Measurements from ENCODE around the gene HHATL.

HHATL gene

GRCh38 chr3:42702066-42702951, at the start of gene HHATL:
Gene HHATL (minus strand): TSS chr3:42702798. CDS start chr3:42700826, 1,972 bp downstream.
- FAIRE-seq, result no peak

DNA sequence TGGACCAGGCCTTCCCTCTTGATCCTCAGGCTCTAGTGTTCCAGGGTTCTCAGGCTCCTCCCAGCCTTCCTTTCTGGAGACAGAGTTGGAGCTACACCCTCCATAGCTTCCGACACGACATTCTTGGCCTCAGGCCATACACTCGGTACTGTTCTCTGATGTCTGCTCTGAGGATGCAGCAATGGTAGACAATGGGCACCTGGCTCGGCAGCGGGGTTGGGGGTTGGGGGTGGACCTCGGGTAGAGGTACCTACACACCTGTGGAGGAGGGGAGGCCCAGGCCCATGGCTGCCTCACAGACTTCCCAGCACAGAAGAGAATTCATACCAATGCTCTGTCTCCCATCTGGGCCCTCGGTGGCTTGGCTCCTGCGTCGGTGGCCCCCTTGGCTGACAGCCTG, 49.0 kb upstream of the HHATL start:
- no peak for FAIRE-seq

DNA sequence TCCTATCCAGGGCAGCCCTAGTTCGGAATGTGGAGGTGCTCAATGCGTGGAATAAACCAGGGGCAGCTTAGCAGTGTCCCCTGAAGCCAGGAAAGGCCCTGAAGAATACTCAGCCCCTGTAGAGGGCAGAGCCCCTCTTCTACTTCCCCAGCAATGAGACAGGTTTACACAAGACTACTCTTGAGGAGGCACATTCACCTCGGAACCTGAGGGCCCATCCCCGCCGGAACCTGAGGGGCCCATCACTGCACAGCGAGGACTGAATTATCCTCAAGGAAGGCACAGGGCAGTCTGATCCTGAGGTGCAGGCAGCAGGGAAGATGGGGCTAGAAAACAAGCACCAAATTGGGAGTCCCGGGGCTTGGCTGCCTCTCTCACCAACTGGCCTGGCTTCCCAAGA, 48.2 kb upstream of the HHATL start:
- no peak for FAIRE-seq

GRCh38 chr3:42749753-42750231, 47.2 kb upstream of the HHATL start:
- no peak for FAIRE-seq

- no peak for FAIRE-seq
Observed at GRCh38 chr3:42749025-42749752, 46.6 kb upstream of the HHATL start.

- no peak for FAIRE-seq
Observed at GRCh38 chr3:42747581-42747980, 45.0 kb upstream of the HHATL start.

DNA sequence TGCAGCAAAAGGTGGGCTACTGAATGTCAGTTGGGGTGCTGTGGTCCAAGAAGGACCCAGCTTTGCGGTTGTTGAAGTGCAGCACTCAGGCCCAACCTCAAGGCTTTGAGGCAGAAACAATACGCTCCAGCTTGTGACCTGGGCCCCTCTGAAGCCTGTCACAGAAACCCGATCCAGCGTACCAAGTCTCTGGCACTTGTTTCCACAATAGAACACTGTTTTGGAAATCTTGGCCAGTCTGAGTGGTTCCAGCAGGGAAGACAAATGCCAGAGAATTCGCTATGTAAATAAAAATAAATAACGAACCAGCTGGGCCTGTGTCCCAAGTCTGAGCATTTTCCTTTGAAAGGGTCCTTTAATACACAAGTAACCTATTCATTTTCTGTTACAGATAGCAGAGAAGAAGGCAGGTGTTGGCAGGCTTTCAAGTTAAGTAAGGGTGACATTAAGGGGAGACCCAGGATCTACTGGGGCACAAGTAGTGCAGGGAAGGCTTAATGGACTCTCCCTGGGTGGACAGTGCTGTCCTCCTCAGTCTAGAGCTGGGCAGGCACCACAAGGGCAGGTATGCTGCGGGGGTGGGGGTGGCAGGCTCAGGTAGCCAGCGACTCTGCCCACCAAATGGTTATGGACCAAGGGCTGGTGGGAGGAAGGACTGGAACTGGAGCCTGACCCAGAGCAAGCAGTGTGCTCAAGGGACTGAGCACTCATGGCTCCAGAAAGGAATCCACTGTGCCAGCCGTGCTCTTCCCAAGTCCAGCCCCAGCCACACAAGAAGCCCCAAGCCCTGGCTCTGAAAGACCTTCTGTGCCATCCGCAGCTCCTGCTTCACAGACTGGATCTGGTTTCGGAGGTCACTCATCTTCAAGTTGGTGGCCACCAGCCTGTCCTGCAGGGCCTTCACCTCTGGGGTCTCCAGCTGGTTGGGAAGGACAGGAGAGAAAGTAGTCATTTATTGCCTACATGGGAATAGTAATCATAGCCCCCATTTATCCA, 44.2 kb upstream of the HHATL start:
- FAIRE-seq, result no peak

GRCh38 chr3:42745776-42746454, 43.3 kb upstream of the HHATL start:
- FAIRE-seq, result no peak

DNA sequence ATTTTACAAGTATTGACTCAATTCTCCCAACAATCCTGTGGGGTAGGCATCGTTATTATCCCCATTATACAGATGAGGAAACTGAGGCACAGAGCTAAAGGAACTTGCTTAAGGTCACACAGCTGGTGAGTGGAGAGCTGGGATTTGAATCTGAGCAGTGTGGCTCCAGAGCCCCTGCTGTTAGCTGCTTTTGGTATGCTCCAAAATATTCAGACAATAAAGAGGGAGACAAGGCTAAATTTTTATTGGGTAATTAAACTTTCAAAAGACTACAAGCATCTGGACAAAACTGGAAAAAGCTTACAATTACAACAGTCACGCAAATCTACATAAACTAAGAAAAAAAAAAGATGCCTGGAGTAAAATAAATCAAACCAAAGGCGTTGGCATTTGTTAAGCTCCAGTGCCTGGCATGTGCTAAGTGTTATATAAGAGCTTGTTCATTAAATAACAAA, 42.7 kb upstream of the HHATL start:
- no peak for FAIRE-seq

GRCh38 chr3:42743204-42743995, 40.8 kb upstream of the HHATL start:
- FAIRE-seq, result no peak

DNA sequence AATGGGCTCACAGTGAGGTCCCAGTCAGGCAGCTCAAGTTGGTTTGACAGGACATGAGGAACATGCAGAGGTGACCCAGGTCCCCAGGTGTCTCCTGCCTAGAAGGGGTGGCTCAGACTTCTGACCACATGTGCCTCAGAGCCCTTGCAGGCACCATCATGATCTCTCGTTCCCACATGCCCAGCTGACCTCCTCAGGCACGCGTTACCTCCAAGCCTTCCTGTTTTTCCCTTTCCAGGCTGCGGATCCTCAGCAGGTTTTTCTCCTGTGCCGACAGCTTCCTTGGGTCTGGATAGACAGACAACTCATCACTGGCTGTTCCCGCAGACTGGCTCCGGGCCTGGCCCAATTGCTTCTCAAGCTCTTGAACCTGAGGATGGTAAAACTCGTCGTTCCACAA, 40.1 kb upstream of the HHATL start:
- FAIRE-seq, result no peak

DNA sequence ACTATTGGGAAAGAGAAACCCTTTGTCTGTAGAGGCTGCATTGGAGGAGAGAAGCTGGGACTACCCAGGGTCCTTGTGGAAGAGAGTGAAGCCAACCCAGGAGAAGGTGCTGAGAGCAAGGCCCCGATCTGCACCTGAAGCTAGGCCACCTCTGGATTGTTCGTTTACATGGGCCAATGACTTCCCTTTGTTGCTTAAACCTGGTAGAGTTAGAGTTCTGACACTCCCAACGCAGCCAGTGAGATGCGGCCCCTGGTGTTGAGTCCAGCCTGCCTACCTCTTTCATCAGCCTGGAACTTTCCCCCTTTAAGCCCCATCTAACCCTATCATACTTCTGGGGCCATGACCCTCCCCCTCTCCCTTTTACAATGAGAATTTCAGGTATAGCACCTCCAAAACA, 39.7 kb upstream of the HHATL start:
- no peak for FAIRE-seq

DNA sequence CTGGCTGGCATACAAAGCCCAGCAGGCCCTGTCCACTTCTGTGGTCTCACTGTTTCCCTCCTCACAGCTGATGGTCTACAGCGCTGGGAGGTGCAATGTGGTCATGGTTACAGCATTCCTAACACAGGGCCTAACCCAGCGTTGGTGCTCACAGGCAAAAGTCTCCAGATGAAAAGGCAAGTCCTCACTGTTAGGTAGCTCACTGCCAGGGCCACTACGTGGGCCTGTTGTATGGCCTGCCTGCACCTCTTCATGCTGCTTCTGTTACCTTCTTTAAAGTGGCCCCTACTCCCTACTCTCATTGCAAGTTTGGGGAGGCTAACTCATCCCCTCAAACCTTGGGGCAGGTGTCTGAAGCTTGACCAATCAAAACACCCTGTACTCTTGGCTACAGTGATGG, 39.2 kb upstream of the HHATL start:
- FAIRE-seq, result no peak

- no peak for FAIRE-seq
Observed at GRCh38 chr3:42739401-42740158, 37.0 kb upstream of the HHATL start.

- FAIRE-seq, result no peak
Observed at GRCh38 chr3:42736531-42736930, 33.9 kb upstream of the HHATL start.

GRCh38 chr3:42736081-42736480, 33.5 kb upstream of the HHATL start:
- FAIRE-seq, result no peak

- no peak for FAIRE-seq
Observed at GRCh38 chr3:42735615-42736014, 33.0 kb upstream of the HHATL start.

DNA sequence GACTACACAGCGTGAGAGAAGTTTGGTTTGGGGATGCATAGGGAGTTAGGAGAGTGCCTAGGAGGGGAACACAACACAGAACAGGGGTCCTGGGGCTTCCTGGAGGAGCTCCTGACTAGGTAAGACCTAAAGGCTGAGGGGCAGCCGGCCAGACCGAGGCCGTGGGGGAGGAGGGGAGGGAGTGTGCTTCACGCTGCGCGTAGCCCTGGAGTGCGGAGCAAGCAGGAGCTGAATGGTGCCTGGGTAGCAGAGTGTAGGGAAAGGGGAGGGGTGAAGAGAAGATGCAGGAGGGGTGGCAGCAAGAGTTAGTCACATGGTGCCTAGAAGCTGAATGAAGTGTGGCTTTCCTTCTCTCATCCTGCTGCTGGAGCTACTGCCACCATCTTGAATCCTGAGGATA, 32.4 kb upstream of the HHATL start:
- no peak for FAIRE-seq

GRCh38 chr3:42734263-42734860, 31.8 kb upstream of the HHATL start:
- FAIRE-seq, result no peak

Measured in colon (tissue), 2 donors.